Activated CD4-positive, alpha-beta T cell treated with anti-CD3 and anti-CD28 coated beads for 4 hours (primary cell): ENCODE measurements around the gene FBXL2.
"Not testable (repeated sequence)": the region's sequence is repeated elsewhere in the genome, so short reads cannot be mapped to it uniquely, and the experiment has no call there.

Experiments
- DNase-seq, 2 donors: peaks; one replicate each; pipeline ENCODE4 v3.0.0-alpha.2; 2020

The FBXL2 gene

DNA sequence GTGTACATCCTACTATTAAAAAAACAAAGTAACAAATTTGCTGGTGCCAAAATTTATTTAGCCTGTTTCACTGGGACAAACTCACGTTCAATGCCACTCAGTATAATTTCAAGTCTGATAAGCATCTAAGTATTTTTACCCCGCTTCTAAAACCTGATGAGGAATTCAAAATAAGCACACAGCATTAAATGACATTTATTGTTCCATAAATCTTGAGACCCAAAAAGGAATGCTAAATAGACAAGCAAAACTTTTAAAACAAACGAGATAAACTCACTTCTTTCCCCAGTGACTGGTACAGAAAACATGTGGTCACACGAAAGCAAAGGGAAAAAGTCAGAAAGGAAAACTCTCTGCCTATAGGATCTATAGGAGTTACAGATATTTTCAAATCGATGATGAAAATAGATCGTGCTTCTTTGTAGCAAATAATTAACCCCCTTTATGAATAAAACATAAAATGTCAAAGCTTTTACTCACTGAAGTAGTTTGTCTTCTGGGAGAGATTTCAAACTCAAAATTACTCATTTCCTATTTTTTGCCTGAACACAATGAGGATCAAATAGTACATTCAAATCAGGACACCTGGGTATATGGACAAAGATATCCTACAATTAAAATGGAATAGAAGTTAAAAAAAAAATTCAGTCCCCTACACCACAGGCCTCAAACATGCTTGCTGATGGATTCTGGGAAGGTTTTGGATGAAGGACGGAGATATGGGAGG is 111.3 kb downstream of the FBXL2 start:
- DNase-seq = no peak

DNA sequence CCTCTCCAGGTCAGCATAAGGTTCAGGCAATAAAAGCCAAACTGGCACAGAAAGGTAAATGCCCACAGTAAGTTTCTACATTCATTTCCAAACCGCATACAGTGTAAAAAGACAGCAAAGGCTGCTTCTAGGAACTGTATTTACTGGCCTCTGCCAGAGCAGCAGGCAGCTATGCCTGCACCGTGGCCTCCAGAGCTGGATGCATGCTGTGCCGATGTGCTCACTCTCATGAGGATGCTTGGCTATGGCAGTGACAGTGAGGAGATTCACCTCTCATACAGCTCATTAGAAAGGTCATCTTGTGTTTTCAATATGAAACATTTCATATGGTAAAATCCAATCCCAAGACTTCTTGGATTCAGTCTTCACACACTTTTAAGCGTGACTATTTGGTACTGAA is 112.7 kb downstream of the FBXL2 start:
- DNase-seq = no peak

DNA sequence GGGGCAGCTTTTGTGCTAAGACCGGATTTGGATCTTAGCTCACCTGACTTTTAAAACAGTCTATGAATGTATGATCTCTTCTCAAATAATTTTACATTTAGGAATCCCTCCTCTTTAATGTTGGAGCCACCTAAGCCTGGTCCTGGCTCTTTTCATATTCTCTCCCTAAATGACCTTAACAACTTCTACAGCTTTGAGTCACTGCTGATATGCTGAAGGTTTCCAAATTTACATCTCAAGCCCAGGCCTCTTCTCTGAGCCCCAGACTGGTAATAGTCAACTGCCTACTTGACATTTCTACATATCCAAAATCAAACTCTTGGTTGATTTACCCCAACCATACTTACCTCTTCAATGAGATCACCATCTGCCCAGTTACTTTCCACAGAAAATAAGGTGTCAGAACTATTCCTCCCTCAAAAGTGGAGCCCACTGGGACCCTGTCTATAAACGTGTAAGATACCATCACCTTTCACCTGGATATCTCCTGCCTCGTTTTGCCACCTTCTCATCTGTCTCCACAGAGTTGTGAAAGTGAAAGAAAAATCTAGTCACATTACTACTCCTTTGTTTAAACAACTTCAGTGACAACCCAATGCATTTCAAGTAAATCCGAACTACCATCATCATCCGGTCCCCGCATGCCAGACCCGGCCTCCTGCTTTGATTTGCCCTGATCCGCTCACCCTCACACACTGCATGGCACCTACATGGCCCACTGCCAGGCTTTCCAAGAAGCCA is 114.2 kb downstream of the FBXL2 start:
- no peak for DNase-seq

DNA sequence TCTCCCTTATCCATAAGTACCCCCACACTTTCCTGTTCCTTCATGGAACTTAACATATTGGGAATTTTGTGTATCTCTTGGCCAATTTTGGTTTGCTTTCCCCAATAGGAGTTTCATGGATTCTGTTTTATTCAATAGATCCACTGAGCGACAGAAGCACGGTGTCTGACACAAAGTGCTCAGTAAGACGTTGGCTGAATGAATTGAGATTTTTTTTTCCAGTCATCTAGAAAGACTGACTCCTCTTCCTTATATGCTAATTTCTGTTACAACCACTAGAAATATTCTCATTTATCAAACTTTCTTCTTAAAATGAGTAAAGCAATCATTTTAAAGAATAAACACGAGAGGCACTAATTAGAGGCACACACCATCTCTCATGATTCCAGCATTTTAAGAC is 114.9 kb downstream of the FBXL2 start:
- DNase-seq = no peak

DNA sequence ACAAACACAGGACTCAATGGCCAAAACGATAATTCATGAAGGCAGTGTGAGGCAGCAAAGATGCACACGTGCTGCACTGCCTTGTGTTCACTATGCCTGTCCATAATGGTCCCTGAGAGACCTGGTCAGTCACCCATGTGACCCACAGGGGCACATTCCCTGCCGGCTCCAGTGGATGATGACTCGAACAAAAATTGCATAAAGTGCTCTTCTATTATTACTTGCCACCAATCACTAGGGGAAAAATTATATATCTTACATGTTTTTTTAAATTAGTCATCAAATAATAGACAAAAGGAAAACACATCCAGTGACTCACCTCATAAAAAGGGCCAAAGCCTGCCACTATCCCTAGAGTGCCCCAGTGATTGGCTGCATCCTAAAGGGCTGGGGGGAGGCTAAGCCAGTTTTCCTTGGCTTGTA is 115.5 kb downstream of the FBXL2 start:
- DNase-seq = no peak

DNA sequence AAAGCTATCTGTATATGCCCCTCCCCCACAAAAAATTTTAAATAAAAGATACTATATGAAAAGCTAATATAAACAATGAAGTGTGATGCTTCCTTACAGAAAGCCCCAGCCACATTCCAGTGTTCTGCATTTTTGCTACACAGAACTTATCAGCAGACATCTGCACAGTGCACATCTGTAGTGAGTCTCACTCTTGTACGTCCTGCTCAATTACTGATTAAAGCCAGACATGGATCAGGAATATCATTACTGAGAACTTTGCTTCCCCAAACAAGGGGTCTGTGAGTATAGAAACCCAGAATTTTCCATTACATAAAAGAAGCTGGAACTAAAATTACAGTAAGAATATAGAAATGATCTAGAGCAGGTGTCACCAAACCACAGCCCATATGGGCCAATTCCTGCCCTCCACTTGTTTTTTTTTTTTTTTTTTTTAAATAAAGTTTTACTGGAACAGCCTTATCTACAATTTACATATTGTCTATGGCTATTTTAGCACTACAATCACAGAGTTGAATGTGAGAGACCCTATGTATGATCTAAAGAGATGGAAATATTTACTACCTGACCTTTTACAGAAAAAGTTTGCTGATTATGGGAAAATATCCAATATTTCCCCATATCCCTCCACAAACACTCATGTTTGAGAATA is 117.3 kb downstream of the FBXL2 start:
- no peak for DNase-seq

DNA sequence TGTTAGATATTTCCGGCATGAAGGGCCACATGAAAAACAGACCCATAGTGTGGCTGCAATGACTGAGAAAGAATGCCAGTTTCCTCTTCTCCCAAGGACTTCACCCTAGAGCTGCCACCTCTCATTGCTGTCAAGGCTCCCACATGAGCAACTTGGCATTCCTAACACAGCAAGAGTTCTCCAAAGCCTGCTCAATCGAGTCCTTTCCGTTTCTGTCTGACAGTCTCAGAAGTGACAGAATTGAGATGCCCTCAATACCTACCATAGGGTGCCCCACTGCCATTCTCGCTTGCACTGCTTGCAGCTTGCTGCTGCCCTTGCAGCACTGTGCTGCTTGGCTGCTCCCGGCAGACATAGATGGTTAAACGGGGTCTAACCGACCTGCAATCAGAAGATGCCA is 118.7 kb downstream of the FBXL2 start:
- no peak for DNase-seq

DNA sequence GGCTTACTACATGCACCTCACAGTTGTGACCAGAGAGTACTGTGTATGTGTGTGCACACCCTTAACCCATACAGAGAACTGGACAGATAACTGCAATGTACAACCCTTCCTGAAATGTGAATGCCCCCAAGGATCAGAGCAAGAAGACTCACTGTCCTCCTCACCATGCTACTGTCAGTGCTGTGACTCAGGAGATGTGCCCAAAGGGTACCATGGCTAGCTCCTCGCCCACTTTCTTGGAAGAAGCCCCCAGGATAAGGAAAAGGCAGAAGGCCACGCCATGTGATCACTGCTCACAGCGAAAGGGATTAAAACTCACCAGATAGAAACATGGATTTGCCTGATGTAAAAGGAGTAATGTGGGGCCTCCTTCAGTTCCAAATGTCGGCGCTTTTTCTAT is 121.2 kb downstream of the FBXL2 start:
- no peak for DNase-seq

DNA sequence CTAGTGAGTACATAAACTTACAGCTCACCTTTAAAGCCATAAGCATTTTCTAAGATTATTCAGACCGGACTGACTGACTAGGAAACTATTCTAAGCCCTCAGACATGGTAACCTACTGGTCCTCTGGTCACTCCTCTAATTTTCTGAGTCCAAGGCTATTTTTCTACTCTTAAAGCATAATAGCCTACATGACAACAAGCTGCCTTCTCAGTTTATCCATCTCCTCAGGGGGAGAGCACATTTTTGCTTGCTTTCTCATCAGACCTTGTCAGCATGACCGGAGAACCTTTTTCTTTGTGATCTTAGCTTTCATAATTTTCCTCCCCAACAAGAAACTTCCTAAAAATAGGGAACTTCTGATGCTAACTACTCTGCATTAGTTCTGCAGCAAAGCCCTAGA is 124.5 kb downstream of the FBXL2 start:
- no peak for DNase-seq

DNA sequence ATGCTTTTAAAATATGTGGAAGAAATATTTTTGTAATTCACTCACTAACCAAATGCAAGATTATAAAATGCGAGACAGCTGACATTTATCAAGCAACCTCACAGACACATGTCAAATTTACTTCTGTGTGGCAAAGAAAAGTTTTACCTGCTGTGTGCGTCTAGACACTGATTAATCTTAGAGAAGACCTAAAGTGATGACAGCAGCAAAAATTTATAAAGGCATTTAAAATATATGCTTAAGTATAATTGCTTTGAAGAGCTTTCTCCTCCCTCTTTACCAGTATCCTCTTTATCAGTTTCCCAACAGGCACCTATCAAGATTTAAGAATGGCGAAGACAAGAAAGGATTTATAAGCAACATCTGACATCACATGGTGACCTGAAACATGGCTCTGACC is 125.7 kb downstream of the FBXL2 start:
- no peak for DNase-seq

DNA sequence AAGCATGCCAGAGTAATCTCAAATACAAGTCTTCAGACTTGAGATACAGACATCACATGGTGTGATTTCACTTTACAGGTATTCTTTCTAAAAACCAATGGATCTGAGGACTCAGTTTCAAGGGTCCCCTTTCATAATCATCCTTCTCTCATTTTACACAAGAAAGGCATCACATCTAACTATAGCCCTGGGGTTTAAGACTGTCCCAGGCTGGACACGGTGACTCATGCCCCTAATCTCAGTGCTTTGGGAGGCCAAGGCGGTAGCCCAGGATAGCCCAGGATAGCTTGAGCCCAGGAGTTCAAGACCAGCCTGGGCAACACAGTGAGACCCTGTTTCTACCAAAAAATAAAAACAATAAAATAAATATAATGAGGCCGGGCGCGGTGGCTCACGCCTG is 126.5 kb downstream of the FBXL2 start:
- no peak for DNase-seq

DNA sequence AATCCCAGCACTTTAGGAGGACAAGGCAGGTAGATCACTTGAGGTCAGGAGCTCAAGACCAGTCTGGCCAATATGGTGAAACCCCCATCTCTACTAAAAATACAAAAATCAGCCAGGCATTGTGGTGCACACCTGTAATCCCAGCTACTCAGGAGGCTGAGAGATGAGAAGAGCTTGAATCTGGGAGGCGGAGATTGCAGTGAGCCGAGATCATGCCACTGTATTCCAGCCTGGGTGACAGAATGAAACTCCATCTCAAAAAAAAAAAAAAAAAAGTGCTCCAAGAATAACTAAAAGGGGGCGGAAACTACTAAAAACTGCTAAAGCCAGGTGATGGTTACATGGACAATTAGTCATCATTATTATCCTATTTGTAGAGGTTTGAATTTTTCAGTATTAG is 133.6 kb downstream of the FBXL2 start:
- not testable (repeated sequence) for DNase-seq

DNA sequence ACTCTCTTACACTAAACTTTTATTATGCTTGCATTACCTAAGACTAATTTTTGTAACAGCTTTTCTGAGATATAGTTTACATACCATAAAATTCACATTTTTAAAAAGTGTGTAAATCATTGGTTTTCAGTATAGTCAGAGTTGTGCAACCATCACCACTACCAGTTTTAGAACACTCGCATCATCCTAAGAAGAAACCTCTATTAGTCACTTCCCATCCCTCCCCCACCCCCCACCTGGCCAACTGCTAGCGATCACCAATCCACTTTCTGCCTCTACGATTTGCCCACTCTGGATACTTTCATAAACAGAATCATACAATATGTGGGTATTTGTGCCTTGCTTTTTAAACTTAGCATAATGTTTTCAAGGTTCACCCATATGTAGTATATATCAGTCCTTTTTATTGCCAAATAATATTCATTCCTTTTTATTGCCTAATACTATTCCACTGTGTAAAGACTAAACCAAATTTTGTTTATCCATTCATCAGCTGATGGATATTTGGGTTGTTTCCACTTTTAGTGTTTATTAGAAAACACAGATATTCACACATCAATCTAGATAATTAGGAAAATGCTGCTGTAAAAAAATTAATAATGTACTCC is 139.9 kb downstream of the FBXL2 start:
- DNase-seq = no peak

DNA sequence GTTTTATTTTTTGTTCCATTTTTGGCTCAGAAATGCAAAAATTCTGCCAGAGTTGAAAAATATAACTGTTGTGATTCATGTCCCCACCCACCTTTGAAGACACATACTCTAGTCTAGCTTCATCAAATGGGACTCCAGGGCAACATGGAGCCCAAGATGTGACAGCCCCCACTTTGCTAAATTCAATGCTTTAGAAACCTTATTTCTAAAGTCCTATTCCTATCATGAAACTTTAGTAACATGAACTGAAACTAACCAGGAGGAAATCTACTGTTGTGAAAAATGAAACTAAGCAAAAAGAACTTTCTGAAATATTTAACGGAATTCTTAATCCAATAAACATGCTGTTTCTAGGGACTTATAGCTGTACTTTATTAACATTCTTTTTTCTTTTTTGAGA is 142.7 kb downstream of the FBXL2 start:
- DNase-seq = no peak

DNA sequence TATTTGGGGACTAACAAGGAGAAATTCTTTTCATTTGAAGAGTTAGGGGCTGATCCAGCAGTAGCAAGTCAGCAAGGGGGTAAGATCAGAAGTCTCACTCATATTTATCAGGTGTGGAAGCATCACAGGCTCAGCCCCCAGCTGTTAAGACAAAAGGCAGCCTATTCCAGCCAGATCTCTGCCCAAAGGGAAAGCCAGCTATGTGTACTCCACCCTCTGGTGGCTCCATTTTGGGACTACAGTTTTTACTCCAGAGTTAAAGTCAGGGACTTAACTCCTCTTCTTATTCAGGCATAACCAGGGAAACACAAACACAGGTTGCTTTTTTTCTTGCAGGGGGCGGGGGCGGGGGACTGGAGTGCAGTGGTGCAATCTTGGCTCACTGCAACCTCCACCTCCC is 143.7 kb downstream of the FBXL2 start:
- DNase-seq = no peak

DNA sequence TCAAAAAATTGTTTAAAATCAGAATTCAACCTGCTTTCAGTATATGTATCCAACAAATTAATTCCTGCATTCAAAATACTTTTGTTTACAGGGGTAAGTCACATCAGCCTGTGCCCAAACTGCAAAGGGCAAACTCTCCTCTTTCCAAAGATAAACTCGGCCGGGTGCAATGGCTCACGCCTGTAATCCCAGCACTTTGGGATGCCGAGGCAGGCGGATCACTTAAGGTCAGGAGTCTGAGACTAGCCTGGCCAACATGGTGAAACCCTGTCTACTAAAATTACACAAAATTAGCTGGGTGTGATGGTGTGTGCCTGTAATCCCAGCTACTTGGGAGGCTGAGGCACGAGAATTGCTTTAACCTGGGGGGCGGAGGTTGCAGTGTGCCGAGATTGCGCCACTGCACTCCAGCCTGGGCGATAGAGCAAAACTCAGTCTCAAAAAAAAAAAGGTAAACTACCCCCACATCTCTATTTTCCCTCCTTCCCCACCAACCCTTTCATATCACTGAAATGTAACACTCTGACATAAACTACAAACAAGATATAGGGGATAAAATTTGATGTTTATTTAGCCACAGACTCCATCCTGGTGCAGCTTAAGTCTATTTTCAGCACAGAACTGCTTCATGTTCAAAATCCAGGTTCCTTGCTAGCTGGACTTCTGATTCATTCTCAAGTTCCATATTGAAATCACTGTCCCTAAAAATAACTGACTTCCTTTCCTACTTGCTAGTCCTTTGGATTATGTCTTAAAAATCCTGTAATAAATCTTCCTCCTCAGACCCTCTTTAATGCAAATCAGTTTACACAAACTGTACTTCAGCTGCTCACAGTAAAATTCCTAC is 147.6 kb downstream of the FBXL2 start:
- no peak for DNase-seq

DNA sequence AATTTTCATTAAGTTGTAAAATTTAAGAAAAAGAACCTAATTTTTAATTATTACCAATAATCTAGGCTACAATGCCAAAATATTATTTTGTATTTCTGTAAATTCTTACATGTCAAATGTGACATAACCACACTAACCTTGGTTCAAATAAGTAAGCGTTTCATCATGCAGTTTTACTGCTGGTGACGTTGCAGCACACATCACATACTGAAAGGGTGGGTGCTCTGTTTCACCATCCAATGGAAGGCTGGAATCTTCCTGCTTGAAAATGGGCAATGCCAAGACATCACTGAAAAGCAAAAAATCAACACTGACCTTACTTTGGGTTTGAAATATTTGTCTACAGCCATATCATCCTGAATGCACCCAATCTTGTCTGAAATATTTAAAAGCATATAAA is 148.2 kb downstream of the FBXL2 start:
- DNase-seq = no peak

DNA sequence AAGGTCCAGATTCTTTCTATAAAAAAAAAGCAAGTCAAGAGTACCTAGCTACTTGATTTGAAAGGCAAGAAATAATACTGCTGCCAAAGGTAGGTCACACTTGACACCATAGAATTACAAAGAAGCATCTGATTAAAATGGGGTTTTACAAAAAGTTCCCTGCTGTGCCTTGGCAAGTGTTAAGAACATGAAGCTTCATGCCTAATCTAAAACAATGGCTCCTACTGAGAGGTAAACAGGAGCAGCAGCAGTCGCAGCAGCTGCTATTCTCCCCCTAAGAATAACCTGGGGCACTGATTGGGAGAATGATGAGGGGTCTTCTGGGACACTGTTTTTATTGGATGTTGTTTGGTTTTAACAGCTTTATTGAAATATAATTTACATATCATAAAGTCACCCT is 148.8 kb downstream of the FBXL2 start:
- DNase-seq = no peak

DNA sequence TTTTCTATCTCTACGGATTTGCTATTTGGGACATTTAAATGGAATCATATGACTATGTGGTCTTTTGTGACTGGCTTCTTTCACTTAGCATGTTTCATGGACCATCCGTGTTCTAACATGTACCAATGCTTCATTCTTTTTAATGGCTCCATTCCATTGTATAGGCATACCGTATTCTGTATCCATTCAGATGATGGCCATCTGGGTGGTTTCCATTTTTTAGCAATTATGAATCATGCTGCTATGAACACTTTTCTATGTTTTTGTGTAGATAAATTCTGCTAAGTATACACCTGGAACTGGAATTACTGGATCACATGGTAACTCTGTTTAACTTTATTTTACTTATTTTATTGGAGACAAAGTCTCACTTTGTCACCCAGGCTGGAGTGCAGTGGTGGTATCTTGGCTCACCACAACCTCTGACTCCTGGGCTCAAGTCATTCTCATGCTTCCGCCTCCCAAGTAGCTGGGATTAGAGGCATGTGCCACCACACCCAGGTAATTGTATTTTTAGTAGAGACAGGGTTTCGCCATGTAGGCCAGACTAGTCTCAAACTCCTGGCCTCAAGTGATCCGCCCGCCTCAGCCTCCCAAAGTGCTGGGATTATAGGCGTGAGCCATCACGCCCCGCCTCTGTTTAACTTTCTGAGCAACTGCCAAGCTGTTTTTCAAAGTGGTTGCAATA is 149.5 kb downstream of the FBXL2 start:
- DNase-seq = no peak

DNA sequence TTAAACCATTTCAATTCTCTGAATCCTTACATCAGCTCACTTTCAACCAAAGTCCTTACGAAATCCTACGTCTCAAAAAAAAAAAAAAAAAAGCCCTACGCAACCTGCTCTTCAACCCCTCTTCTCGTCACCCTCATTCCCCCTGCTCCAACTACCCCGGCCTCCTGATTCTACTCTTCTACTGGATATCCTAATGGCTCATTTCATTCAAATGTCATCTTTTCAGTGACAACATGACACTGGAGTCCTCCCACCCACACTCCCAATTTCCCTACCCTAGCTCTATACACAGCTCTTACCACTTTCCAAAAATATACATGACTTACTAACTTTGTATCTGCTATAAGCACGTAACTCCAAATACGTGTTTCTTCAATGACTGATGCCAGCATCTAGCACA is 151.5 kb downstream of the FBXL2 start:
- no peak for DNase-seq

DNA sequence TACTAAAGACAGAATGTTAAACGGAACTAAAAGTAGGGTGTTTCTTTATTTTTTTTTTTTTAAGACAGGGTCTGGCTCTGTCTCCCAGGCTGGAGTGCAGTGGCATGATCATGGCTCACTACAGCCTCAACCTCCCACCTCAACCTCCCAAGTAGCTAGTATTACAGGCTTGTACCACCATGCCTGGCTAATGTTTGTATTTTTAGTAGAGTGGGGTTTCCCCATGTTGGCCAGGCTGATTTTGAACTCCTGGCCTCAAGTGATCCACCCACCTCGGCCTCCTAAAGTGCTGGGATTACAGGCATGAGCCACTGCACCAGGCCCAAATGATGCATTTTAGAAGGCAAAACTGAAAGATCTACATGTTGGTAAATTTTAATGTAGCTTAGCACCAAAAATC is 152.1 kb downstream of the FBXL2 start:
- DNase-seq = not testable (repeated sequence)

DNA sequence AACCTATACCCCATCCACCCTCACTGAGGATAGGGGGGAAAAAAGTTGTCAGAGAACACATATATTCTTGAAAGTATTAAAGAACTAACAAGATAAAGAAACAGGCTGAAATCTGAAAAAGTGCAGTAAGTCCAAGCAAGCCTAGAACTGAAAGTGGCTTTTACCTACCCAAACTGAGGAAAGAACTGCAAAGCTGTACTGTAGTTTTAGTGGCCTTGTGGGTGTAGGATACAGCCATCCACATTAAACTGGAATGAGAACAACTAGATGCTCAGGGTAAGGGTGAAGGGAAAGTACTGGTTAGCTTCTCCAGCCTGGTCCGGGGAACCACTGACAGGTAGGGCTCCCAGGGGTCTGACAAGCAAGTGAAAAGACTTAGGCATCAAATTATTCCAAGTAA is 152.8 kb downstream of the FBXL2 start:
- DNase-seq = no peak
